ENCODE measurements around the gene KRT15. TPM values are rescaled to one million over a fixed set of nuclear protein-coding genes. Genes with fewer than 3 reads are reported as not detected.

Gene KRT15
- total and polyA plus RNA-seq, 4 donors = 0.14 TPM; not detected in 3

DNA sequence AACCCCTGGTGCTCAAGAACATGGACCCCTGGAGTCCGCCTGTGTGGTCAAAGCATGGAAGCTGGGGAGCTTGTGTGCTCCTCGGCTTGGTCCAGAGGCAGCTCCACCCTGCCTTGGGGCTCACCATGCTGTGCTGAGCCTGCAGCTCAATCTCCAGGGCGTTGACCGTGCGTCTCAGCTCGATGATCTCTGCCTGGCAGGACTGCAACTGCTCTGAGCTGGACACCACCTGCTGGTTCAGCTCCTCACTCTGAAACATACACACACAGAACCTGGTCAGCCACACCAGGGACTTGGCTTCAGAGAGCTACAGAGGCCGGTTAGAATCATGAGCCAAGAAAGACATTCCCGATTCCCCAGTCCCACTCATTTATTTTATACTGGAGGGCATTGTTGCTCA is 40.5 kb downstream of the KRT15 start:
- 84% methylated on average over 8 of the region's 8 CpGs for WGBS

GRCh38 chr17:41476866-41477815 is 41.5 kb downstream of the KRT15 start:
- Histone ChIP-seq H3K9me3 (ENCODE audit: control insufficient read depth in 4 of 4, low read length in 3 of 4) (no peaks in the 10 kb centered on the region), H3K36me3 (ENCODE audit: control insufficient read depth in 4 of 4, insufficient read depth in 3 of 4, low read depth in 1 of 4, low read length in 3 of 4) (no peaks in the 10 kb centered on the region), H3K9ac (ENCODE audit: low read depth in 1 of 2, low read length in 2 of 2) (no peak overlapping the region), H3K27me3 (ENCODE audit: control insufficient read depth in 4 of 4, insufficient read depth in 4 of 4, low read length in 3 of 4) (no peaks in the 10 kb centered on the region), H3K4me1 (ENCODE audit: control insufficient read depth in 4 of 4, insufficient read depth in 4 of 4, low read length in 3 of 4) (no peaks in the 10 kb centered on the region), H3K27ac (ENCODE audit: low read depth in 1 of 2, low read length in 2 of 2) (no peak overlapping the region), H3K4me3 (ENCODE audit: low read depth in 1 of 3, low read length in 3 of 3) (no peak overlapping the region)
- no peak for TF ChIP-seq FOXA2 (IDR thresholded peaks at IDR 0.05)
- 89% methylated on average over 22 of the region's 22 CpGs for whole genome bisulfite sequencing
- DNase-seq (ENCODE audit: low spot score) = no peak

More for the DNA sequence above, 40.5 kb downstream of the KRT15 start:
- Histone ChIP-seq H3K4me1 (ENCODE audit: control insufficient read depth in 4 of 4, insufficient read depth in 4 of 4, low read length in 3 of 4) (no peaks in the 10 kb centered on the region), H3K27ac (ENCODE audit: low read depth in 1 of 2, low read length in 2 of 2) (no peak overlapping the region), H3K9me3 (ENCODE audit: control insufficient read depth in 4 of 4, low read length in 3 of 4) (no peaks in the 10 kb centered on the region), H3K36me3 (ENCODE audit: control insufficient read depth in 4 of 4, insufficient read depth in 3 of 4, low read depth in 1 of 4, low read length in 3 of 4) (no peaks in the 10 kb centered on the region), H3K27me3 (ENCODE audit: control insufficient read depth in 4 of 4, insufficient read depth in 4 of 4, low read length in 3 of 4) (no peaks in the 10 kb centered on the region), H3K9ac (ENCODE audit: low read depth in 1 of 2, low read length in 2 of 2) (no peak overlapping the region), H3K4me3 (ENCODE audit: low read depth in 1 of 3, low read length in 3 of 3) (no peak overlapping the region)
- TF ChIP-seq, protein P1, sequence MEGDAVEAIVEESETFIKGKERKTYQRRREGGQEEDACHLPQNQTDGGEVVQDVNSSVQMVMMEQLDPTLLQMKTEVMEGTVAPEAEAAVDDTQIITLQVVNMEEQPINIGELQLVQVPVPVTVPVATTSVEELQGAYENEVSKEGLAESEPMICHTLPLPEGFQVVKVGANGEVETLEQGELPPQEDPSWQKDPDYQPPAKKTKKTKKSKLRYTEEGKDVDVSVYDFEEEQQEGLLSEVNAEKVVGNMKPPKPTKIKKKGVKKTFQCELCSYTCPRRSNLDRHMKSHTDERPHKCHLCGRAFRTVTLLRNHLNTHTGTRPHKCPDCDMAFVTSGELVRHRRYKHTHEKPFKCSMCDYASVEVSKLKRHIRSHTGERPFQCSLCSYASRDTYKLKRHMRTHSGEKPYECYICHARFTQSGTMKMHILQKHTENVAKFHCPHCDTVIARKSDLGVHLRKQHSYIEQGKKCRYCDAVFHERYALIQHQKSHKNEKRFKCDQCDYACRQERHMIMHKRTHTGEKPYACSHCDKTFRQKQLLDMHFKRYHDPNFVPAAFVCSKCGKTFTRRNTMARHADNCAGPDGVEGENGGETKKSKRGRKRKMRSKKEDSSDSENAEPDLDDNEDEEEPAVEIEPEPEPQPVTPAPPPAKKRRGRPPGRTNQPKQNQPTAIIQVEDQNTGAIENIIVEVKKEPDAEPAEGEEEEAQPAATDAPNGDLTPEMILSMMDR (IDR thresholded peaks at IDR 0.05; ENCODE audit: low read depth, low read length, missing input control) = no peak
- TF ChIP-seq HNF4A (conservative IDR thresholded peaks at IDR 0.05) (no peak), GABPA (IDR thresholded peaks at IDR 0.05 in 1 of 2, conservative IDR thresholded peaks at IDR 0.05 in 1 of 2) (no peak), RAD21 (IDR thresholded peaks at IDR 0.05) (no peak), YY1 (IDR thresholded peaks at IDR 0.05) (no peak), REST (IDR thresholded peaks at IDR 0.05) (no peak)
- TF ChIP-seq, protein P2, sequence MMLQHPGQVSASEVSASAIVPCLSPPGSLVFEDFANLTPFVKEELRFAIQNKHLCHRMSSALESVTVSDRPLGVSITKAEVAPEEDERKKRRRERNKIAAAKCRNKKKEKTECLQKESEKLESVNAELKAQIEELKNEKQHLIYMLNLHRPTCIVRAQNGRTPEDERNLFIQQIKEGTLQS (IDR thresholded peaks at IDR 0.05) = no peak
- DNase-seq (ENCODE audit: low spot score) = no peak

- H3K4me3 ChIP-seq (ENCODE audit: low read depth in 1 of 3, low read length in 3 of 3) = no peak overlapping the region
- WGBS = 95% methylated on average over 4 of the region's 4 CpGs
- no peaks in the 10 kb centered on the region for H3K36me3 ChIP-seq (ENCODE audit: control insufficient read depth in 4 of 4, insufficient read depth in 3 of 4, low read depth in 1 of 4, low read length in 3 of 4)
- no peaks in the 10 kb centered on the region for H3K4me1 ChIP-seq (ENCODE audit: control insufficient read depth in 4 of 4, insufficient read depth in 4 of 4, low read length in 3 of 4)
- DNase-seq (ENCODE audit: low spot score) = no peak
- no peaks in the 10 kb centered on the region for H3K27me3 ChIP-seq (ENCODE audit: control insufficient read depth in 4 of 4, insufficient read depth in 4 of 4, low read length in 3 of 4)
- no peak overlapping the region for H3K9ac ChIP-seq (ENCODE audit: low read depth in 1 of 2, low read length in 2 of 2)
- no peak overlapping the region for H3K27ac ChIP-seq (ENCODE audit: low read depth in 1 of 2, low read length in 2 of 2)
- TF ChIP-seq GABPA (IDR thresholded peaks at IDR 0.05 in 1 of 2, conservative IDR thresholded peaks at IDR 0.05 in 1 of 2) = no peak
- no peak for TF ChIP-seq RAD21 (IDR thresholded peaks at IDR 0.05)
- no peak for TF ChIP-seq RXRA (IDR thresholded peaks at IDR 0.05)
- no peak for TF ChIP-seq HNF4A (conservative IDR thresholded peaks at IDR 0.05)
- TF ChIP-seq EGR1 (IDR thresholded peaks at IDR 0.05; ENCODE audit: low read depth in 2 of 2) = no peak
- H3K9me3 ChIP-seq (ENCODE audit: control insufficient read depth in 4 of 4, low read length in 3 of 4) = peaks cover 0 to 4% (median 0%) of the 10 kb centered on the region in 4 donors
Measured at GRCh38 chr17:41475421-41475820, 43.3 kb downstream of the KRT15 start.
